HG02973 (cell line): ENCODE results near the gene COL4A2.

Experiments used
- ATAC-seq: cut with Tn5 transposase; IDR thresholded peaks from one replicate; pipeline ENCODE4 v1.9.1; 2021; ENCODE audit warnings: moderate library complexity; ENCODE audit not compliant: unreplicated experiment

COL4A2 gene

DNA sequence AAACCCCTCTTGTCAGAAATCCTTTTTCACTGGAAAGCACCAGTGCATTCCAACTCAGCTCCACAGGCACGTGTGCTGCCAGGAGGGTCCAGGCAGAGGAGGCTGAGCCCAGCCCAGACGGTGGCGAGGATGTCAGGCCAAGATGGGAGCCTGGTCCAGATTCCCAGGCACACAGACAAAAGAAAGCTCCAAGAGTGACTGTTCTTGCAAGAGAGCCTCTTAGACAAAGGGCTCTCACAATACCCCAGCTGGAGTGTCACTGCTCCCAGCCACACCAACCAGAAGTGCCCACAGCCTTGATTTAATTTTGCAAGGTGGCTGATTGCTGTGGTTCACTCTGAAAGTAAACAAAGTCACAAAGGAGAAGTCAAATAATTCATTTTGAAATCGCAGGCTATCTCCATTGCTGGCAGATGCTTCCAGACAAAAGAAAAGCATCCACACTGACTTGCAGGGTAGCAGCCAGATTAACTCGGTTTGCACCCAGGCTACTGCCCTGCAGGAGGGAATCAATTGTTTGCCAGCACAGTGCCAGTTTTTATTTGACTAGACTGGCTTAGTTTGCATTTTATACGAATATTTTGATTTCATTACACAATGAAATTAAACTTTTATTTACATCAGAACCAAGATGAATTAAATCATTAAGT is 159.3 kb downstream of the COL4A2 start:
- no peak for ATAC-seq

DNA sequence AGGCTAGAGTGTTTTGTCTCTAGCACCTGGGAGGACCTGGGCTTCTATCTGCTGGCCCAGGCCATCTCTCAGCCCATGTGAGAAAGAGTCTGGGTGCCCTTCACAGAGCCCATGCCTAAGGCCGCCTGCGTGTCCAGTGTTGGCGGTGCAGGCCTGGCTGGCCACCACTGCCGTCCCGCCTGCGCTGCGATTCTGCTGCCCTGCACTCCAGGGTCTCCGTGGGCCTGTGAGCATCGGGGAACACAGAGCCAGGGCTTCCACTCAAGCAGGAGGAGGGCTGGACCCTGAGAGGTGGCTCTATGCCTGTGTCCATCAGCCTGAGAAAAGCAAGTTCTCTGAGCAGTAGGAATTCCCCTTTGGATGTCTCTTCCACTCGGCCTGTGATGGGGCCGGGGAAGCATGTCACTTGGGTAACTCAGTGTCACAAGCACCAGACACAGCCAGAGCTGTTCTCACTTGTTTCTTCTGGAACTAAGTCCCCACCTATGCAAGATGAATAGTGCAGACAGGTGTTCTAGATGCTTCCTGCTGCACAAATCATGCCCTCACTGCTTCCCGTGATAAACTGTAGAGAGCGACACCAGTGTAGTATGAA is 160.5 kb downstream of the COL4A2 start:
- ATAC-seq, result no peak

DNA sequence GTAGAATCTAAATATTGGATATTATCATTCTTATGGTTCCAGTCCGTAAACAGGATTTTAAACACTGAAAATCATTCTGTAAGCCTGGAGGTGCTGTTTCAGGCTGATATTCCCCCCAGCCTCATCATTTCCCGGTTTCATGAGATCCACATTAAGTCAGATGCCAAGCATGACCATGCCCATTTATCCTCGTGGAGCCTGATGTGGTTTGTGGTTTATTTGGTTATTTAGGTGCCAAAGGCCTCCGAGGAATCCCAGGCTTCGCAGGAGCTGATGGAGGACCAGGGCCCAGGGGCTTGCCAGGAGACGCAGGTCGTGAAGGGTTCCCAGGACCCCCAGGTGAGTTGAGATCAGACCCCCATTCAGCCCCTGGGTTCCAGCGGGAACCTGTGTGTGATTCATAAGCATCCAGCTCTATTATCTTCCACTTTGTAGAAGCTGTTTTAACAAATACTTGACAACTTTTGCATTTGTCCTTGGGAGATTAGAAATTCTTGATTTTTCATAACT is 162.0 kb downstream of the COL4A2 start:
- no peak for ATAC-seq

DNA sequence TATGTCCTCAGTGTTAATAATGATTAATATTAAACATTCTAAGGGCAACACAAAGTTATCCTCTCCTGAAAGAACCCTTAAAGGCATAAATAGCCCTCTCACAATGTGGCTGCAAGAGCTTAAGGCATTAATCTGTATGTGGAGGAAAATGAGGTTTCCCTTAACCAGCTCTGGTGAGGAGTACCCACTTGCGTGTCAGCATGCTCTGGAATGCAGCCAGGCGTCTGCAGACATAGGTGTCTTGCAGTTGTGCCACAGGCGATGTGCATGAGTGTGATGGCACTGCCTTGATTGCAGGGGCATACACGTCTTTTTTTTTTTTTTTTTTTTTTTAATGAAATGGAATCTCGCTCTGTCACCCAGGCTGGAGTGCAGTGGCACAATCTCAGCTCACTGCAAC is 162.5 kb downstream of the COL4A2 start:
- ATAC-seq, result no peak

DNA sequence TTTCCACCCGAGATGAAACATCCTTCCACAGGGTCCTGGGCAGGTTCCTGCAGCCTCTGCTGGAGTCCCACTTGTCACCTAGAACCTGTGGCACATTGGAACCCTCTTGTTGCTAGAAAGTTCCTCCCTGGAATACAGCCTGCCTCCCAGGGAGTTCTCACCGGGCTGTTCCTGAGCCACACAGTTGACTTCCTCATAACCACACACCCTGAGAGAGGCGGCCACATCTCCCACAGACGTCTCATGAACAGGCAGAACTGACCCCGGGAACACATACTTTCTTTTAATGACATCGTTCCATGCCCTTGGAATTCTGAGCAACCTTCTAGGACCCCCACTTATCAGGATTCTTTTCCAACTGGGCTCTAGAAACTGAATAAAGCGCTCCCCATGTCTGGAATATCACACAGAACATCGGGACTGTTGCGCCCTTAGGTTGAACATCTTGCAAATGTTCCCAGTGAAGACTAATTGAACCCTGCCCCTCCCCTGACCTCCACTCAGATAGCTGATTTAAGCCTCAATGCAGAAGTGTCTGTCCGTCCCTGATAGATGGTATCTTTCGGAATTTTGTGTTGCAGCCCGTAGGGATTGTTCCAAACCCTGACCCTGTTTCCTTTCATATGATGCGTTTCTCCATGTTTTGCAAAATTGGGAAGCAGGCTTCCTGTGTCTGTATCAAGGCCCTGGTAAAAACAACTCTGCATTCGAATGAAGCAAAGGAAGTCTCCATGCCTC is 163.4 kb downstream of the COL4A2 start:
- no peak for ATAC-seq

DNA sequence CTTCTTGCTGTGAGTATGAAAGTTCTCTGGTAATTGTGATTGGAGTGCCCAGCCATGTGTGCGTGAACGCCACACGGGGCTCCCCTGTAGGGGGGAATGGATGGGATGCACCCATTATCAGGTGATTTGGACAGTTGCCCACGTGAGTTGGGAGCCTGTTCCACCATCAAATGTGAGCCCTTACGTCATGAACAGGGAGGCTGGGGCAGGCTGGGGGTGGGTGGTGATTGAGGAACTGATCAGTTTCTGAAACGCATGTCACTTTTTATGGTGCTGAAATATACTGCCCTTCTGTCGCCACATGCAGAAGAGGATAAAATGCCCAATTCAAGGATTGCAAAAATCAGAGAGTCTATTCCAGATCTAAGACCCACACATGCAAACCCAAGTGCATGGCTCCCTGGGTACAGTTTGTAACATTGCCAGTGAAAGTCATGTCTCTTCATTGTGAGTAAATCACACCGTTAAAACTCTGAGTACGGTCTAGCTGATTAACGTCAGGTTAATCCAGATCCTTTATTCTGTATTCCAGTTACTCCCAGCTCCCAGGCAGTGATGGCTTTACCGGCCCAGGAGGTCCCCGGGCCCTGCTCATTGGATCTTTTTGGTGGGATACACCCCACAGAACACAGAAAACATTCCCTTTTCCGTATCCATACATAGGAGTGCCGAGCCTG is 164.2 kb downstream of the COL4A2 start:
- ATAC-seq, result peak; percentile 41

DNA sequence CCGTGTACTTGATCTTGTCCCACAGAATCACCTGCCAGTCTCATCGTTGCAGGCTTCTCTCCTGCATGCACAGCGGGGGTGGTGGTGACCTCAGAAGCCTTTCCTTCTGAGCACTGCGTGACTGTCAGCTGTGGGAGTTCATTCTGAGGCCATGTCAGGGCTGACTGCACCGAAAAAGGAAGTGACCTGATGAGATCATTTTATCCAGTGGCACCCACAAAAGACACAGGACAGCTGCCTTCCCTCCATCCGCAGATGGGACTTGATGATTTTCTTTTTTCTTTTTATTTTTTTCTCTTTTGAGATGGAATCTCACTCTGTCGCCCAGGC is 164.7 kb downstream of the COL4A2 start:
- ATAC-seq, result peak; percentile 97

DNA sequence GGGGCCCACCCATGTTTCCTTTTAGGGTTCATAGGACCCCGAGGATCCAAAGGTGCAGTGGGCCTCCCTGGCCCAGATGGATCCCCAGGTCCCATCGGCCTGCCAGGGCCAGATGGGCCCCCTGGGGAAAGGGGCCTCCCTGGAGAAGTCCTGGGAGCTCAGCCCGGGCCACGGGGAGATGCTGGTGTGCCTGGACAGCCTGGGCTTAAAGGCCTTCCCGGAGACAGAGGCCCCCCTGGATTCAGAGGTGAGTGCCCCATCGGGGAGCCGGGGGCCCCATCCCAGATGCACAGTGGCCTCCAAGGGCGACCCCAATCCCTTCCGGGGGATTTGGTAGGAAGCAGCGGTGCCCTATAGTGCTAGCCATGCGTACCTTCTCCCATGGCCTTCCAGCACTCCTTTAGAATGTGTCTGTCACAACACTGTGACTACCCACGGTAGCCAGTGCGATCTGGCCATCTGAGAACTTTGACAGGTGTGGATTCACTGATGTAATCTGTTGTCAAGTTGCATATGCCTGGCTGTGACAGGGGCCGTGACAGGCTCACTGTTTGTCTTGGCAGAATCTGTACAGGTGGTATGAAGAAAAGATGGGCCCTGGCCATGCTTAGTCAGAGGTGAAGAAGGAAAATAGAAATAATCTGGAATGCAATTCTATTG is 165.9 kb downstream of the COL4A2 start:
- no peak for ATAC-seq

DNA sequence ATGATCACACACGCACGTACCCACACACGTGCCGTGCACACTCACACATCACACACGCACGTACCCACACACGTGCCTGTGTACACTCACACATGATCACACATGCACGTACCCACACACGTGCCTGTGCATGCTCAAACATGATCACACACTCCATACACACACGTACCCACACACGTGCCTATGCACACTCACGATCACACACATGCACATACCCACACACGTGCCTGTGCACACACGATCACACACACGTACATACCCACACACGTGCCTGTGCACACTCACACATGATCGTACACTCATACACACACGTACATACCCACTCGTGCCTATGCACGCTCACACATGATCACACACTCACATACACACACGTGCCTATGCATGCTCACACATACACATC is 167.6 kb downstream of the COL4A2 start:
- ATAC-seq, result no peak

DNA sequence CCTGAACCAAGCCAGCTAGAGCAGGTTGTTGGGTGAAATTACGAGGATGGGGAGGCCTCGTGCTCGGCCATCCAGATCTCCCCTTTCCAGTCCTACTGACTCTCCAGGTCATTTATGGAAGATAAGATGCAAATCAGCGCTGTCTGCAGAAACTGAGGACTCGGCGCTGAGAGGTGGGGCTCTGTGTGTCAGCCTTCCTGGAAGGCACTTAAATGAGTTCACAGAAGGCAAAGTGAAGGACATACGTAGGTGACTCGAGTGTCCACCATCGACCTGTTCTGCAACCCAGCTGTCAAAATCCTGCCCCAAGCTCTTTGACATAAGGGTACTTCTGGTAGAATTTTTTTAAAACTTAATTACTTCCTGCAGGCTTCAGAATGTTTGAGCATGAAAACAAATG is 168.0 kb downstream of the COL4A2 start:
- no peak for ATAC-seq

DNA sequence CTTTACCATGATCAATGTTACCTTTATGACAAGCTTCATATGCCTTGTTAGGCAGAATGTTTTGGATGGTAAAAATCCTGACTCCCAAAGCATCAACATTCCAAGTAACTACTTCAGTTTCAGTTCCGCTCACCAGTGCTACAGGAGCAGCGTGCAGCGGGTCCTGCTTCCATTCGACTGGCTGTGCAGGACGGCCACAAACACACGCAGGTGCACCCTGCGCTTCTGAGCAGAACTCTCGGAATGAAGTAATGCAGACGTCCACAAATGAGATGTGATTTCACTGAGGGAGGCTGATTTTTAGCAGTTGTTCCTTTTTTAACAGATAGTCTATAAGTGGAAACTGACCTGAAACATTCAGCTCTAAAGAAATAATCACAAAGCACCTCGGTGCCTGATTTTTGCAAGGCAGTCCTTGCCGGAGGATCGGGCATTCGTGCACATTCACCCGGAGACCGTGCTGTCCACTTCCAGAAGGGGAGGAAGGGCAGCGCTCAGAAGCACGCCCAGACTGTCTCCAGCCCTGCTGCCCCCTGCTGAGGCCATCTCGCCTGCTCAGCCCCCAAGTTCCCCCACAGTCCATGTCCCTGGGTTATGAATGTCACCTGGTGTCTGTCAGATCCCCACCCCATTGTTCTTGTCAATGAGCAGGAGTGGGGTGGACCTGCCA is 168.6 kb downstream of the COL4A2 start:
- ATAC-seq, result no peak

DNA sequence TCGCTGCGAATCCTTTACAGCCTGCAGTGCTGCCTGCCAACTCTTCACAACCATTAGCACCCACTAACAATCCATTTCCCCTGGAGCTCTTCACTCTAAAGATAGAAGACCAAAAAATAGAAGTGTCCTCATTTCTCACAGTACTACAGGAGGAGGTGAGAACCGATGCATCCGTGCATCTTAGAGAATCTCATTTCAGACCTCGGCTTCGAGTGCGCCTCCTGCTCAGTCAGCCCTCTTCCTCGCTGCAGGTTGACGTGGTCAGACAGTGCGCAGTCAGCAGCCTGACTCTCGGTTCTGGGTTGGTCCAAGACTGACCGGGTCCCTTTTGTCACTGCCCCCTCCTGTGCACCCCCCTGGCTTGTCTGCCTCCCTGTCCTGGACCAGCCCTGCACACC is 169.1 kb downstream of the COL4A2 start:
- ATAC-seq, result no peak

DNA sequence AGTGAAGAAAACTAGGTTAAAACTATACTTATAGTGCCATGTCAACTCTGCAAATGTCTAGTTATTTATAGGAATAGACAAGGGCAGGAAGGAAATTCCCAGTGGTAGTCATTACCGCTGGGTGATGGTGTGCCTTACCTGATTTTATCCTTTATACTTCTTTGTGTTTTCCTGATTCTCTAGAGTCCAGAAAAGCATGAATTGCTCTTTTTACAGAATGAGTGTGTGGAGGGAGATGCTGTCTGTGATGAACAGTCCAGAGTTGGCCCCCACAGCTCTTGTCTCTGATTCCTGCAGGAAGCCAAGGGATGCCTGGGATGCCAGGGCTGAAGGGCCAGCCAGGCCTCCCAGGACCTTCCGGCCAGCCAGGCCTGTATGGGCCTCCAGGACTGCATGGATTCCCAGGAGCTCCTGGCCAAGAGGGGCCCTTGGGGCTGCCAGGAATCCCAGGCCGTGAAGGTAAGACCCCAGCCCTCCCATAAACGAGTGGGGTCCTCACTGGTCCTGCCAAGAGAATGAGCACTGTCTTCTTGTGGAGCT is 170.7 kb downstream of the COL4A2 start:
- ATAC-seq, result no peak

DNA sequence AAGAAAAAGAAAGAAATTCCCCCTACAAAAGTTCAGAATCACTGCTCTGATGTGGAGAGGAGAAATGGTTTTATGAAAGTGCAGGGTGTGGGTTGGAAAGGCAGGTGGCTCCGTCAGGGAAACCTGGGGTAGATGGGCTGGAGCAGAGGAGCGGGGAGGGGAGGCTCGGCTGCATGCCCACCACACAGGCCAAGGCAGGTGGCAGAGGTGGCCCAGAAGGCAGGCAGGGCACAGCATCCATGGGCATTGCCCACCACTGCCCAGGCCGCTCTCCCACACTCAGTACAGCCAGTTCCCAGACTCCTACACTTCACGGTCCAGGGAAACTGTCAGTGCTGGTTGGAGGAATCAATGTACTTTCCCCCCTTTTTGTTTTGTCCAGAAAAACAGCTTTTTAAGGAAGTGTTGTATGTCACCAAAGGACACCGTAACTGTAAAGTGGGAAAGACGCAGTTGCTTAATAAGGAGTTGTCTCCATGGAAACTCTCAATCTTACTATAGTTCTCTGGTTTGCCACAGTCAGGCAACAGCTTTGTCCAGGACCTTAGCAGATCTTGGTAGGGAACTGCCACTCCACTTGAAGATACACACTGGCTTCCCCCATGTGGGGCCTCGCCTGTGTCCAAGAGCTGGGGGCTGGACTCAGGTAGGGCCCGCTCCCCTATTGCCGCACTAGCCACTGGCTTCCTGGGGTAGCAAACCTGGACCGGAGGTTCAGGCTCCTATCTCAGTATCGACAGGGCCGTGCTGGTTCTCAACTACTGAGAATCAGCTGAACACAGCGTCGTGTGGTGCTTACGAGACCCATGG is 171.5 kb downstream of the COL4A2 start:
- ATAC-seq, result no peak

DNA sequence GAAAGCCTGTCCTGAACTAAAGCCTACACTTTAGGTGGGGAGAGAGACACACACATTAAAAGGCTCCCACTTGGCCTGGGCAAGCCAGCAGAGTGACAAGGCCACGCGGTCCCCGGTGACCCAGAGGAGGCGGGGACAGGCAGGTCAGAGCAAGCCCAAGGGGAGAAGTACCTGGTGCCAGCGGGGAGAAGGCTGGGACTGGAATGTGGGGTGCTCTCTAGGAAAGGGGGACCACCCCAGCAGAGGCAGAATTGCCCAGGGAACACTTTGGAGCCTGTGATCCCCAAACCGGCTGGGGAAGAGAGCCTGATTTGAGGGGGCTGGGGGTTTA is 172.1 kb downstream of the COL4A2 start:
- no peak for ATAC-seq

DNA sequence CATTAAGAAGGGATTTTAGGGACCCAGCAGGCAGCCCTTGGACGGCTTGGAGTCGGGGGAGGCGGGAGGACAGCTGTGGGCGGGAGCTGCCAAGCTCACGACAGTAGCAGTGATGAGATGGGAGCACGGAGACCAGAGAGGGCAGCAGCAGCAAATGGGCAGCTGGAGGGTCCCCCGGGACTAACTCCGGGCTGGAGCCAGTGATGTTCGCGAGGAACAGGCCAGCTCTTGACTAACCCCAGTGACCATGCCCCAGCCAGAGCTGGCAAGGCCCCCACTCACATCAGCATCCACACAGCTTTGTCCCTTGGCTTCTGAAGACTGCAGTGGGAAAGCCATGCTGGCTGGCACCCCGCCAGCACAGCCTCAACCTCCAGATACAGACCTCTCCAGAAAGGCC is 172.6 kb downstream of the COL4A2 start:
- ATAC-seq, result no peak

DNA sequence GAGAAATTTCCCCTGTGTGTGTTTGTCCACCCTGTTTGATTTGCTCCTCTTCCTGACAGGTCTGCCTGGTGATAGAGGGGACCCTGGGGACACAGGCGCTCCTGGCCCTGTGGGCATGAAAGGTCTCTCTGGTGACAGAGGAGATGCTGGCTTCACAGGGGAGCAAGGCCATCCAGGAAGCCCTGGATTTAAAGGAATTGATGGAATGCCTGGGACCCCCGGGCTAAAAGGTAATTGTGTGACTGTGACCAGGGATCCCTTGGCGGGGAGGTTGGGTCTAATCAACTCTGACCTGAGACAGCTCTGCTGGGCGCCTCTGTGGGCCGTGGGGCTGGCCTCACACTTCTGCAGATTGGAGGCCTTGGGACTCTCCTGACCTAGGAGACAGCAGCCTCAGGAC is 173.1 kb downstream of the COL4A2 start:
- no peak for ATAC-seq

DNA sequence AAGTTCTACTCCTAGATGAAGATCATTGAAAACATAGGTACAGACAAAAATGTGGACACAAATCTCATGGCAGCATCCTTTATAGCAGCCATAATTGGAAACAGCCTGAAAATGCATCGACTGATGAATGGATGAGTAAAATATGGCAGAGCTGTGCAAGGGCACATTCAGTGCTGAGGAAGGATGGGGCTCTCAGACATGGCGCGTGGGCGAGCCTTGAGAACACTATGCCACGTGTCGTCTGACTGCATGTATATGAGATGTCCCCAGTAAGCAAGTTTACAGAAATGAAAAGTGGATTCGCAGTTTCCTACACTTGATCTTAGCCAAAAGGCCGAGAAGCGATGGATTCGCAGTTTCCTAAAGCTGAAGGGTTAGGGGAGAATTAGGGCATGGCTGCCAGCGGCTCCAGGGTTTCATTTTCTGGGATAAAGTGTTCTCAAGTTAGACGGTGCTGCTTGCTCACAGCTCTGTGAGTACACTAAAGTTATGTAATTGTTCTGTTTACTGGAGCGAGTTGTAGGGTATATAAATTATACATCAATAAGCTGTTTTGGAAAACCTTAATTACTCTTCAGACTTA is 176.4 kb downstream of the COL4A2 start:
- ATAC-seq, result no peak

DNA sequence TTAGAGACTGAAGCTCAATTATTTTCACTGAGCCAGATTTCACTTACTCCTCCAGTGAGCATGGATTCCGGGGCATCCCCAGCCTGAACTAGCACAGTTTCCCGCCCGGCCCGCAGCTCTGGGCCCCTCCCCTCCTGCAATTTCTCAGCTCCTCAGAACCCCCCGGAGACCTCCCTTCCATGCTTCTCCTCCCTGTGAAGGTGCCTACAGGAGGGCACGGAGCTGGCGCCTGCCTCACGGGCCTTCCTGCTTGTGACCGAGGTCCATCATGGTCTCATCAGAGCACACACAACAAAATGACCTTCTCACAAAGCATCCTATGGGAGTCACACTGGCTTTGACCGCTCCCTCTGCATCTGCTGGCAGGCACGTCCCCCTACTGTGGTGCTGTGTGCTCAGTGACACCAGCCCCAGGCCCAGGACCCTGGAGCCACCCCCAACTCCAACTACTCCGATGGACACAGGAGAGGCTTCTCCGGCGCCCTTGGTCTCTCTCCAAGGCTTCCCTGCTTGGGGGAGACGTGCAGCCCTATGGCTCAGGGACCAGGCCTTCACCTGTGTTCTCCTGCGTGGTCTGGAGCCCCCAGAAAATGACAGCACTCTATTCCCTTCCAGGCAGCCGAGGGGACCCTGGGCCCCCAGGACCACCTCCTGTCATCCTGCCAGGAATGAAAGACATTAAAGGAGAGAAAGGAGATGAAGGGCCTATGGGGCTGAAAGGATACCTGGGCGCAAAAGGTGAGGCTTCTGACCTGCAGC is 177.4 kb downstream of the COL4A2 start:
- ATAC-seq, result no peak
